Neuronal stem cell (in vitro differentiated cells): ENCODE data around the gene RUBCN.
"Not testable (repeated sequence)": the region's sequence is repeated elsewhere in the genome, so short reads cannot be mapped to it uniquely, and the experiment has no call there.

Experiments used
- DNase-seq: peaks from one replicate; pipeline ENCODE4 v3.0.0-alpha.2; 2013; ENCODE audit warnings: low spot score
- H2AFZ ChIP-seq: one replicate; pipeline ENCODE4 v1.6.1; 2013; ENCODE audit warnings: mild to moderate bottlenecking, low read length, inconsistent platforms
- H2AK5ac ChIP-seq: 2 replicates; pipeline ENCODE4 v1.6.1; 2013; ENCODE audit warnings: low read depth, mild to moderate bottlenecking, inconsistent platforms, low read length, moderate library complexity, mixed read lengths
- H2BK120ac ChIP-seq: 2 replicates; pipeline ENCODE4 v1.6.1; 2013; ENCODE audit warnings: low read depth, mild to moderate bottlenecking, inconsistent platforms, low read length, moderate library complexity, mixed read lengths
- H2BK12ac ChIP-seq: one replicate; pipeline ENCODE4 v1.6.1; 2013; ENCODE audit warnings: low read length, inconsistent platforms
- H2BK15ac ChIP-seq: 2 replicates; pipeline ENCODE4 v1.6.1; 2013; ENCODE audit warnings: mild to moderate bottlenecking, low read length, inconsistent platforms, mixed read lengths
- H2BK5ac ChIP-seq: one replicate; pipeline ENCODE4 v1.6.1; 2013; ENCODE audit warnings: inconsistent platforms, mild to moderate bottlenecking, low read length, moderate library complexity
- H3K14ac ChIP-seq: one replicate; pipeline ENCODE4 v1.6.1; 2013; ENCODE audit warnings: low read length, inconsistent platforms
- H3K18ac ChIP-seq: 2 replicates; pipeline ENCODE4 v1.6.1; 2013; ENCODE audit warnings: low read length, inconsistent platforms
- H3K23ac ChIP-seq: 2 replicates; pipeline ENCODE4 v1.6.1; 2013; ENCODE audit warnings: low read depth, mild to moderate bottlenecking, mixed read lengths, low read length, inconsistent platforms; ENCODE audit not compliant: poor library complexity
- H3K27ac ChIP-seq: replicated peaks from 3 replicates; pipeline ENCODE4 v1.5.1; 2013; ENCODE audit warnings: low read length, inconsistent platforms
- H3K27me3 ChIP-seq, 3 experiments: 2 replicates each; pipeline ENCODE4 v1.6.1; 2013; ENCODE audit warnings: low read length in 3 of 3, mild to moderate bottlenecking in 2 of 3, inconsistent platforms in 1 of 3, low read depth in 1 of 3, mixed read lengths in 1 of 3, moderate library complexity in 1 of 3; ENCODE audit not compliant: control insufficient read depth in 3 of 3, insufficient read depth in 3 of 3
- H3K36me3 ChIP-seq, 2 donors: replicated peaks in 1 of 2; 2 replicates each; pipeline ENCODE4 v1.6.1; 2013; ENCODE audit warnings: low read length in 2 of 2; ENCODE audit not compliant: control insufficient read depth in 2 of 2, insufficient read depth in 2 of 2
- H3K4ac ChIP-seq: 2 replicates; pipeline ENCODE4 v1.6.1; 2013; ENCODE audit warnings: inconsistent platforms, mild to moderate bottlenecking, low read length, moderate library complexity
- H3K4me1 ChIP-seq, 2 donors: 1 replicate in 1 of 2; 2 replicates in 1 of 2; pipeline ENCODE4 v1.6.1; 2013; ENCODE audit warnings: low read length in 2 of 2, low read depth in 1 of 2; ENCODE audit not compliant: control insufficient read depth in 2 of 2, insufficient read depth in 1 of 2
- H3K4me2 ChIP-seq: one replicate; pipeline ENCODE4 v1.6.1; 2013; ENCODE audit warnings: mild to moderate bottlenecking, low read length, inconsistent platforms; ENCODE audit not compliant: insufficient read depth, poor library complexity, severe bottlenecking
- H3K4me3 ChIP-seq, 2 donors: 2 replicates each; pipeline ENCODE4 v1.5.1; 2013; ENCODE audit warnings: low read length in 2 of 2, mild to moderate bottlenecking in 2 of 2, inconsistent platforms in 1 of 2, moderate library complexity in 1 of 2
- H3K79me1 ChIP-seq: one replicate; pipeline ENCODE4 v1.6.1; 2013; ENCODE audit warnings: low read depth, mild to moderate bottlenecking, inconsistent platforms, low read length, moderate library complexity
- H3K9ac ChIP-seq: one replicate; pipeline ENCODE4 v1.6.1; 2013; ENCODE audit warnings: mild to moderate bottlenecking, low read depth, low read length, inconsistent platforms; ENCODE audit not compliant: poor library complexity
- H3K9me3 ChIP-seq, 2 donors: replicated peaks in 1 of 2; 2 replicates each; pipeline versions ENCODE3 to v1.6.1; 2013; ENCODE audit warnings: low read length in 2 of 2, mild to moderate bottlenecking in 2 of 2, inconsistent platforms in 1 of 2, low read depth in 1 of 2, mixed read lengths in 1 of 2, moderate library complexity in 1 of 2; ENCODE audit not compliant: control insufficient read depth in 2 of 2, insufficient read depth in 1 of 2
- H4K8ac ChIP-seq: one replicate; pipeline ENCODE4 v1.6.1; 2013; ENCODE audit warnings: low read depth, mild to moderate bottlenecking, inconsistent platforms, low read length, moderate library complexity
- H4K91ac ChIP-seq: one replicate; pipeline ENCODE4 v1.6.1; 2013; ENCODE audit warnings: low read length, low read depth, mild to moderate bottlenecking, inconsistent platforms; ENCODE audit not compliant: poor library complexity
- WGBS, 2 donors: extraction: QIAGEN DNeasy Blood & Tissue Kit; methylation state at CpG; one replicate each; pipeline ENCODE4 v1.1.7; 2013; ENCODE audit warnings: missing lambda C conversion rate in 2 of 2, mixed read lengths in 1 of 2; ENCODE audit not compliant: insufficient read length in 2 of 2, insufficient replicate concordance in 1 of 2; ENCODE audit errors: extremely low coverage in 2 of 2; 5-methylcytosine and 5-hydroxymethylcytosine counted together

Gene RUBCN

GRCh38 chr3:197736010-197736490, 654 bp downstream of the RUBCN start:
- Histone ChIP-seq H2AFZ (peak overlapping the region; percentile 91), H4K8ac (no peak overlapping the region), H2BK120ac (peak overlapping the region; percentile 47), H3K4ac (no peak overlapping the region), H3K9ac (peak overlapping the region; percentile 95), H3K23ac (peak overlapping the region; percentile 65), H2BK5ac (no peak overlapping the region), H3K4me1 (peaks cover 4 to 5% of the 10 kb centered on the region in 2 donors), H2BK15ac (peak overlapping the region; percentile 85), H3K79me1 (peaks cover 7% of the 10 kb centered on the region), H3K18ac (peak overlapping the region; percentile 90), H3K14ac (peak overlapping the region; percentile 56), H3K4me2 (peak overlapping the region; percentile 93), H3K27me3 (no peaks in the 10 kb centered on the region), H3K27ac (no peak overlapping the region), H2AK5ac (no peak overlapping the region), H2BK12ac (peak overlapping the region; percentile 73), H3K9me3 (peaks cover 0 to 4% of the 10 kb centered on the region in 2 donors), H3K36me3 (no peaks in the 10 kb centered on the region), H3K4me3 (peak overlapping the region; percentile 71 to 100), H4K91ac (no peak overlapping the region)
- WGBS, 2 donors: no CpG with 5 or more reads among the region's 17 CpGs
- DNase-seq: no peak

GRCh38 chr3:197734667-197735318, 1.9 kb downstream of the RUBCN start:
- Histone ChIP-seq H3K4ac (no peak overlapping the region), H3K27me3 (no peaks in the 10 kb centered on the region), H3K14ac (no peak overlapping the region), H3K4me3 (no peak overlapping the region), H2BK120ac (no peak overlapping the region), H3K79me1 (peaks cover 7% of the 10 kb centered on the region), H2BK15ac (no peak overlapping the region), H2BK5ac (no peak overlapping the region), H3K27ac (no peak overlapping the region), H3K23ac (no peak overlapping the region), H3K36me3 (no peaks in the 10 kb centered on the region), H3K9ac (no peak overlapping the region), H4K91ac (no peak overlapping the region), H3K4me2 (no peak overlapping the region), H2BK12ac (no peak overlapping the region), H2AFZ (no peak overlapping the region), H3K4me1 (peaks cover 4 to 5% of the 10 kb centered on the region in 2 donors), H4K8ac (no peak overlapping the region), H3K9me3 (peaks cover 0 to 4% of the 10 kb centered on the region in 2 donors), H2AK5ac (no peak overlapping the region), H3K18ac (no peak overlapping the region)
- no CpG with 5 or more reads among the region's 7 CpGs for WGBS, 2 donors
- no peak for DNase-seq

- no peak overlapping the region for H2BK120ac ChIP-seq
- H3K23ac ChIP-seq: no peak overlapping the region
Measured at GRCh38 chr3:197733042-197733441, 3.7 kb downstream of the RUBCN start.

GRCh38 chr3:197731483-197731882, 5.2 kb downstream of the RUBCN start:
- not testable (repeated sequence) for H3K14ac ChIP-seq, H3K23ac ChIP-seq, H3K9me3 ChIP-seq, H2BK12ac ChIP-seq, H3K18ac ChIP-seq, H4K91ac ChIP-seq, H3K4ac ChIP-seq, H3K79me1 ChIP-seq, H2BK5ac ChIP-seq, H3K9ac ChIP-seq, H3K4me2 ChIP-seq, H3K36me3 ChIP-seq, H3K4me1 ChIP-seq, H2AFZ ChIP-seq, H2BK15ac ChIP-seq, H3K27me3 ChIP-seq, H2BK120ac ChIP-seq, DNase-seq, H3K27ac ChIP-seq, H3K4me3 ChIP-seq, H2AK5ac ChIP-seq, H4K8ac ChIP-seq
- WGBS, 2 donors: no CpG with 5 or more reads among the region's 27 CpGs

More at GRCh38 chr3:197733042-197733441, 3.7 kb downstream of the RUBCN start:
- H2AK5ac ChIP-seq: no peak overlapping the region
- no peaks in the 10 kb centered on the region for H3K36me3 ChIP-seq
- H4K91ac ChIP-seq: no peak overlapping the region
- H3K4me2 ChIP-seq: no peak overlapping the region
- no CpG with 5 or more reads among the region's 4 CpGs for WGBS, 2 donors
- no peak overlapping the region for H3K14ac ChIP-seq
- no peaks in the 10 kb centered on the region for H3K27me3 ChIP-seq
- H3K18ac ChIP-seq: no peak overlapping the region
- no peak overlapping the region for H3K27ac ChIP-seq
- H2BK5ac ChIP-seq: no peak overlapping the region
- H2BK15ac ChIP-seq: no peak overlapping the region
- H4K8ac ChIP-seq: no peak overlapping the region
- no peak overlapping the region for H3K4ac ChIP-seq
- DNase-seq: no peak
- peaks cover 4 to 5% of the 10 kb centered on the region in 2 donors for H3K4me1 ChIP-seq
- H2BK12ac ChIP-seq: no peak overlapping the region
- no peak overlapping the region for H3K9ac ChIP-seq
- no peak overlapping the region for H2AFZ ChIP-seq
- H3K9me3 ChIP-seq: peaks cover 0 to 4% of the 10 kb centered on the region in 2 donors
- no peak overlapping the region for H3K4me3 ChIP-seq
- H3K79me1 ChIP-seq: peaks cover 7% of the 10 kb centered on the region
